Esophagus squamous epithelium (tissue), 5 donors: Measurements from ENCODE around the gene STK25. TPM values are rescaled to one million over a fixed set of nuclear protein-coding genes. Genes with fewer than 3 reads are reported as not detected.
A peak's percentile ranks its signal among the peaks of the same experiment; 100 is the strongest.

Experiments
- DNase-seq: peaks from one replicate; lab custom pipeline; 2025; lab: John Stamatoyannopoulos, UW
- H3K27ac ChIP-seq, 4 donors: fragments of 200-600 bp; sonication (generic); one replicate each; pipeline ENCODE4 v1.5.1; 2016 to 2019; ENCODE audit warnings: mild to moderate bottlenecking in 1 of 4
- H3K27me3 ChIP-seq, 4 donors: fragments of 200-600 bp; sonication (generic); 1 replicate in 3 of 4; 2 replicates in 1 of 4; pipeline versions ENCODE4 v1.5.1 to v1.6.0; 2017 to 2021; ENCODE audit warnings: antibody characterized with exemption in 1 of 4
- H3K36me3 ChIP-seq, 3 donors: fragments of 200-600 bp; sonication (generic); one replicate each; pipeline ENCODE4 v1.5.1; 2016 to 2019
- H3K4me1 ChIP-seq, 3 donors: fragments of 200-600 bp; sonication (generic); one replicate each; pipeline ENCODE4 v1.5.1; 2017 to 2019
- H3K4me3 ChIP-seq, 4 donors: fragments of 200-600 bp; sonication (generic); 1 replicate in 3 of 4; 2 replicates in 1 of 4; pipeline ENCODE4 v1.5.1; 2016 to 2019; ENCODE audit warnings: mild to moderate bottlenecking in 2 of 4, moderate library complexity in 1 of 4
- H3K9me3 ChIP-seq, 3 donors: fragments of 200-600 bp; sonication (generic); one replicate each; pipeline ENCODE4 v1.5.1; 2016 to 2019
- CTCF ChIP-seq, 6 experiments: fragments of 450-650 bp in 4 of 6; fragments of 200-600 bp in 2 of 6; sonication (generic) in 2 of 6; IDR thresholded peaks; one replicate each; pipeline ENCODE4 v1.5.1; 2016 to 2019; ENCODE audit warnings: antibody characterized with exemption in 6 of 6, mild to moderate bottlenecking in 4 of 6, moderate library complexity in 4 of 6
- POLR2A ChIP-seq, 4 donors: fragments of 450-650 bp; IDR thresholded peaks; one replicate each; pipeline ENCODE4 v1.6.1; 2017; ENCODE audit warnings: antibody characterized with exemption in 4 of 4, mild to moderate bottlenecking in 4 of 4, moderate library complexity in 3 of 4
- WGBS, 2 donors: methylation state at CpG; one replicate each; pipeline ENCODE4 v1.1.5; 2018; 5-methylcytosine and 5-hydroxymethylcytosine counted together
- intact Hi-C: fragments of 100-400 bp; cut with DNase I; formaldehyde crosslinking; loops from one replicate; pipeline ENCODE4 v1.15.0; 2022
- total RNA-seq, 4 donors: library from RNA; depleted of rRNA; stranded (reverse); fragments of >200 nt; gene quantifications; one replicate each; pipeline ENCODE4 v1.1.0, GENCODE V29; 2016
- donor health status: DM: yes; HTN: yes; CAD: no.

Gene STK25
- total RNA-seq, 4 donors from 2014 or later, result 137 to 156 (median 140) TPM

GRCh38 chr2:241540771-241541561 lies 32.6 kb upstream of the STK25 start:
- DNase-seq, result no peak
- Histone ChIP-seq H3K4me1 (peaks cover 0 to 25% (median 13%) of the 10 kb centered on the region in 3 donors), H3K27ac (peak overlapping the region in 2 of 4 donors; percentile 47 to 72), H3K36me3 (no peaks in the 10 kb centered on the region), H3K27me3 (peaks cover 0 to 57% (median 0%) of the 10 kb centered on the region in 4 donors), H3K4me3 (peak overlapping the region; percentile 33 to 69 (median 48)), H3K9me3 (peaks cover 0 to 6% (median 0%) of the 10 kb centered on the region in 3 donors)
- intact Hi-C loops, result no loop called here
- TF ChIP-seq CTCF (IDR thresholded peaks at IDR 0.05) (no peak), POLR2A (IDR thresholded peaks at IDR 0.05) (no peak)
- WGBS, 2 donors, result 3 to 20% methylated on average over 3 to 7 of the region's 68 CpGs

GRCh38 chr2:241540401-241540770 lies 32.0 kb upstream of the STK25 start:
- 0 to 33% methylated on average over 1 to 6 of the region's 10 CpGs for WGBS, 2 donors
- TF ChIP-seq CTCF (IDR thresholded peaks at IDR 0.05) (no peak), POLR2A (IDR thresholded peaks at IDR 0.05) (no peak)
- Histone ChIP-seq H3K4me3 (peak overlapping the region; percentile 33 to 69 (median 48)), H3K9me3 (peaks cover 0 to 6% (median 0%) of the 10 kb centered on the region in 3 donors), H3K27me3 (peaks cover 0 to 52% (median 0%) of the 10 kb centered on the region in 4 donors), H3K4me1 (peaks cover 0 to 25% (median 13%) of the 10 kb centered on the region in 3 donors), H3K27ac (peak overlapping the region in 2 of 4 donors; percentile 47 to 72), H3K36me3 (no peaks in the 10 kb centered on the region)
- DNase-seq, result no peak
- intact Hi-C loops, result no loop called here

GRCh38 chr2:241539616-241540374 lies 31.4 kb upstream of the STK25 start:
- Histone ChIP-seq H3K9me3 (peaks cover 0 to 6% (median 0%) of the 10 kb centered on the region in 3 donors), H3K27me3 (peaks cover 0 to 47% (median 0%) of the 10 kb centered on the region in 4 donors), H3K27ac (peak overlapping the region in 1 of 4 donors; percentile 47), H3K36me3 (no peaks in the 10 kb centered on the region), H3K4me1 (peaks cover 0 to 21% (median 13%) of the 10 kb centered on the region in 3 donors), H3K4me3 (no peak overlapping the region)
- DNase-seq, result no peak
- TF ChIP-seq POLR2A (IDR thresholded peaks at IDR 0.05) (no peak), CTCF (IDR thresholded peaks at IDR 0.05) (no peak)
- WGBS, 2 donors, result 92% methylated on average over 5 of the region's 11 CpGs; no CpG with 5 or more reads in 1 of the 2 donors
- intact Hi-C loops, result no loop called here

GRCh38 chr2:241538838-241539615 lies 30.6 kb upstream of the STK25 start:
- H3K4me3 ChIP-seq, result no peak overlapping the region
- no peak for TF ChIP-seq POLR2A (IDR thresholded peaks at IDR 0.05)
- TF ChIP-seq CTCF (IDR thresholded peaks at IDR 0.05), result no peak
- peaks cover 0 to 6% (median 0%) of the 10 kb centered on the region in 3 donors for H3K9me3 ChIP-seq
- no peak for DNase-seq
- H3K4me1 ChIP-seq, result peaks cover 0 to 21% (median 13%) of the 10 kb centered on the region in 3 donors
- intact Hi-C loops, result no loop called here
- H3K27ac ChIP-seq, result no peak overlapping the region
- 82 to 86% methylated on average over 14 to 15 of the region's 15 CpGs for whole genome bisulfite sequencing, 2 donors
- H3K27me3 ChIP-seq, result peaks cover 0 to 43% (median 0%) of the 10 kb centered on the region in 4 donors
- no peaks in the 10 kb centered on the region for H3K36me3 ChIP-seq
